C4-2B (cell line): ENCODE results near the gene RETREG2.

Experiments
- ZFX ChIP-seq: fragments of 450-650 bp; IDR thresholded peaks from 2 replicates; pipeline ENCODE4 v1.6.1; 2017
- TF ChIP-seq, protein P1 (sequence below): fragments of 450-650 bp; conservative IDR thresholded peaks from 2 replicates; pipeline ENCODE4 v1.5.1; 2017; ENCODE audit warnings: mild to moderate bottlenecking

DNA sequence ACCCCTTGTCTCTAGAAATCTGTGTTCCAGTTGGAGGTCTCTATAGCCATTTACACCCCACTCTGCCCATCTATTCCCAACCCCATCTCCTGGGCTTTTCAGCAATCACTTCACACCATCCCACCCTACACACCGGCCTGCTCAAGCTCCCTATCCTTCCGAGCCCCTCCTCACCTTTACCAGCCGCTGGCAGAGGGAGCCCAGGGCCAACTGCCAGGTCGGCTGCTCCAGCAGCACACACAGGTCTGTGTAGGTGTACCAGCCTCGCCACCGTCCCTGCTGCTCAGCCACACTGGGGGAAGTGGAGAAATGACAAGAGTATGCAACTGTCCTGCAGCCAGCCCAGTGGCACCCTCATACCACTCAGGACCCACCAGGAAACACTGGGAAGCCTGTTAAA lies 4.9 kb upstream of the RETREG2 start:
- TF ChIP-seq, protein P1, sequence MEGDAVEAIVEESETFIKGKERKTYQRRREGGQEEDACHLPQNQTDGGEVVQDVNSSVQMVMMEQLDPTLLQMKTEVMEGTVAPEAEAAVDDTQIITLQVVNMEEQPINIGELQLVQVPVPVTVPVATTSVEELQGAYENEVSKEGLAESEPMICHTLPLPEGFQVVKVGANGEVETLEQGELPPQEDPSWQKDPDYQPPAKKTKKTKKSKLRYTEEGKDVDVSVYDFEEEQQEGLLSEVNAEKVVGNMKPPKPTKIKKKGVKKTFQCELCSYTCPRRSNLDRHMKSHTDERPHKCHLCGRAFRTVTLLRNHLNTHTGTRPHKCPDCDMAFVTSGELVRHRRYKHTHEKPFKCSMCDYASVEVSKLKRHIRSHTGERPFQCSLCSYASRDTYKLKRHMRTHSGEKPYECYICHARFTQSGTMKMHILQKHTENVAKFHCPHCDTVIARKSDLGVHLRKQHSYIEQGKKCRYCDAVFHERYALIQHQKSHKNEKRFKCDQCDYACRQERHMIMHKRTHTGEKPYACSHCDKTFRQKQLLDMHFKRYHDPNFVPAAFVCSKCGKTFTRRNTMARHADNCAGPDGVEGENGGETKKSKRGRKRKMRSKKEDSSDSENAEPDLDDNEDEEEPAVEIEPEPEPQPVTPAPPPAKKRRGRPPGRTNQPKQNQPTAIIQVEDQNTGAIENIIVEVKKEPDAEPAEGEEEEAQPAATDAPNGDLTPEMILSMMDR = no peak
- no peak for TF ChIP-seq ZFX
